NCI-H1436 (cell line): Measurements from ENCODE around the gene MARCHF10.

Source experiments
- DNase-seq: peaks from one replicate; lab custom pipeline; 2025; lab: John Stamatoyannopoulos, UW

MARCHF10 gene

GRCh38 chr17:62821189-62822079 is 13.3 kb upstream of the MARCHF10 start:
- DNase-seq, result no peak

- no peak for DNase-seq
Measured at GRCh38 chr17:62819511-62820221, 11.6 kb upstream of the MARCHF10 start.

DNA sequence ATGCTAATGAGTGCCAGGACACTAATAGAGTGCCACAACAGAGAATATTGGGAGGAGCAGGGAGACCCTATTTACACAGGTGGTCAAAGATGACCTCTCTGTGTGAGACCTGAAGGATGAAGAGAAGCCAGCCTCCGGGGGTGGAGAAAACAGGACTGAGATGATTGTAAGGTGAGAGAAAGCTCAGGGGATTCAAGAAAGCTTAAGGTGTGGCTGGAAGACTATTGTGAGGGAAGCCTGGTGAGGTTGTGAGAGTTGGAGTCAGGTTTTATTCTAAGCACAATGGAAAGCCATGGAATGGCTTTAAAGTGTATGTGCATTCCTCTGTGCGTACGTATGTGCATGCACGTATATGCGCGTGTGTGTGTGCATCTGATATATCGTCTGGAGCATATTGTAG is 10.4 kb upstream of the MARCHF10 start:
- DNase-seq, result no peak

DNA sequence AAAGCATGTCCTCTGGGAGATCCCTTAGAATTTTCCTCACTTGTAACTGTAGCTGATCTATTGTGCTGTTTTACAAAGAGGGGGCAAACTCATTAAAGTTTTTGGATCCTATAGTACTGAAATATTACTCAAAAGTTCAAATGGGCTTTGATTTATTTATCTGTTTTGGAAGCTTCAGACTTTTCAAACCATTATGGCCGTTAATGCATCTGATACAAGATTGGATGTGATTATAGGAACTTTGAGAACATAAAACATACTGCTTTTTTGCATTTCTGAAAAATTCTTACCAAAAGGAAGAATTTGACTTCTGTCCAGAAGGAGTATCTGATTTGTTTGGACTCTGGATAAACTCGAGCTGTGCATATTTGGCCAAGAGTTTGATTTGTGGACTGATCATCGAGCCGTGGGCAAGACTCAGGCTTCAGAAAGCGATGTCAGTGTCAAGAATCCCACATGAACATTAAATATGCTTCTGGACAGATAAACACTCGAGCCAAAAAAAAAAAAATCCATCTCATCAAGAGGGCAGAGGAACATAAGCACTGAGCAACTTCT is 8.2 kb upstream of the MARCHF10 start:
- no peak for DNase-seq

- no peak for DNase-seq
Measured at GRCh38 chr17:62809656-62810055, 1.5 kb upstream of the MARCHF10 start.

DNA sequence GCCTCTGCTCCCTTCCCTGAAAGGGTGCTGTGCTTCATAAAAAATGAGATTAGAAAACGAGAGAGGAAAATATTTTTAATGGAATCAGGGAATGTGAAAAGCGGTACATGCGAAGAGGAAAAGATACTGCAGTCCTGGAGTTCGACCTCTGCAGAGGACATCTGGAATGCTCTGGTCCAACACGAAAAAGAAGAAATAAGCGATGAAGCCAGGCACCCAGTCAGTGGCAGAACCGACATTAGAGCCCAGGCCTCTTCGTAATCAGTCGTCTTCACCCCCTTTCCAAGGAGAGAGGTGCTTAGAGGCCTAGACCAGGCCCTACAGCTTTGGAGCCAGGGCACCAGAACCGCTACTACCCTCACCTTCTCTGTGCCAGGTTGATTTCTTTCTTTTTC is 459 bp upstream of the MARCHF10 start:
- no peak for DNase-seq

DNA sequence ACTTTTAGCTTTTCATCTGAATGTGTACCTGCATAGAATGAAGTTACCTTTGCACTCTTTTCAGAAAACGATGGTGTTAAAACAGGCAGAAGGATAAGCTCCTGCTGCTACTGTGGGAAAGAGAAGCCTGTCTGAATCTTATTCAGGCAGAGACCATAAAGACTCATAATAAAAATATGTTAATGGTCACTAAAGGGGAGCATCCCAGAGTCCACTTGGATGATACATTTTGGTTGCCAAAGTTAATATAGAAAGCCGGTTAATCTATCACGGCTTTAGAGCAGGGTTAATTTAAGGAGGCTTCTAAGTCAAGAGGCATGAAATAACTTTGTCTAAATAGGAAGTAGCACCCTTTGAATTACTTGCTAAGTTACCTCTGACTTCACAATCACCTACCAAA is 2.9 kb downstream of the MARCHF10 start:
- no peak for DNase-seq

DNA sequence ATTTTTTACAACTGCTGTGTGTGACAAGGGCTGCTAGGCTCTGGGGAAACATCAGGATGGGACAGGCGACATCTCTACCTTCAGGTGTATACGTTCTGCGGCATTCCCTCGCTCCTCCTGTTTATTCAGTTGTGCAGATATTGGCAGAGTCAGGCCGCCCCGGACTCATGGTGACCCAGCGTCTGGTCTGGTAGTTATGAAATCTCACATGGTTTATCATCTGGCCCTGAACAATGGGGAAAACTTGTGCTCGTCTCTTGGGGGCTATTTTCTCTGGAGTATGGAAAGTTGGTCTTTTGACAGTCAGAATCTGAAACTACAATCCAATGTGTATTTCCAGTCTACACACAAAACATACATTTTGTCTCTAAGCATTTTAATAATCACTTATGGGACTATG is 3.3 kb downstream of the MARCHF10 start:
- DNase-seq, result no peak

DNA sequence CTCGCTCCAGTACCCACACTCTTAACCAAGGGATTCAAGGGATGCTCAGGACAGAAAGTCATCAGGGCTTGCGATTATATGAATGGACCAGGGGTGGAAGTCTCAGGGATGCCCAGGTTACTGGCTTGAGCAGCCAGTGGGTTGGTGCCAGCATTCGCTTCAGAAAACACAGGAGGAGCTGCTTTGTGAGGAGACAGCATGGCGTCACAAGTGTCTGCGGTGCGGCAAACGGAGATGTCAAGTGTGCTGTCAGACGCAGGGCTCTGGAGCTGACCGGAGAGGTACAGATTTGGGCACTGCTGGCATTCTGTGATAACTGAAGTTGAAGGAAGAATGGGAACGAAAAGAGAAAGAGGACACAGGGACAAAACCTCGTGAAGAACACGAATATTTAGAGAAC is 4.1 kb downstream of the MARCHF10 start:
- no peak for DNase-seq

GRCh38 chr17:62802561-62803205 is 5.4 kb downstream of the MARCHF10 start:
- no peak for DNase-seq

- DNase-seq, result peak; percentile 47
Measured at GRCh38 chr17:62801553-62802114, 6.5 kb downstream of the MARCHF10 start.

- DNase-seq, result no peak
Measured at GRCh38 chr17:62800585-62800984, 7.5 kb downstream of the MARCHF10 start.

DNA sequence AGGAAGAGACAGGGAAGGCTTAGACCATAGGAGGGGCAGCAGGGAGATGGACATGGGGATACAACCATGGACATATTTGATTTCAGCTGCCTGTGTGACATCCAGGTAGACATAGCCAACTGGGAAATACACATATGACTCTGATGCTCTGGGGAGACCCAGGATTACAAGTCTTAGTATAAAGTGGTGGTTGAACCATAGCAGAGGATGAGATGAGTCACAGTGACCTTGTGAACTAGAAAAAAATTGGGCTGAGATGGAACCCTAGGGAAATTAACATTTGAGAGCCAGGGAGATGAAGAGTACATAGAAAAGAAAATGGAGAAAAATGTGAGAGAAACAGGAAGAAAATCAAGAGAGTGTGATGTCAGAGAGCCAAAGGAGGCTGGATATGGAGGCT is 10.2 kb downstream of the MARCHF10 start:
- DNase-seq, result no peak

GRCh38 chr17:62796291-62796690 is 11.8 kb downstream of the MARCHF10 start:
- DNase-seq, result no peak

- no peak for DNase-seq
Measured at GRCh38 chr17:62794666-62794971, 13.5 kb downstream of the MARCHF10 start.

DNA sequence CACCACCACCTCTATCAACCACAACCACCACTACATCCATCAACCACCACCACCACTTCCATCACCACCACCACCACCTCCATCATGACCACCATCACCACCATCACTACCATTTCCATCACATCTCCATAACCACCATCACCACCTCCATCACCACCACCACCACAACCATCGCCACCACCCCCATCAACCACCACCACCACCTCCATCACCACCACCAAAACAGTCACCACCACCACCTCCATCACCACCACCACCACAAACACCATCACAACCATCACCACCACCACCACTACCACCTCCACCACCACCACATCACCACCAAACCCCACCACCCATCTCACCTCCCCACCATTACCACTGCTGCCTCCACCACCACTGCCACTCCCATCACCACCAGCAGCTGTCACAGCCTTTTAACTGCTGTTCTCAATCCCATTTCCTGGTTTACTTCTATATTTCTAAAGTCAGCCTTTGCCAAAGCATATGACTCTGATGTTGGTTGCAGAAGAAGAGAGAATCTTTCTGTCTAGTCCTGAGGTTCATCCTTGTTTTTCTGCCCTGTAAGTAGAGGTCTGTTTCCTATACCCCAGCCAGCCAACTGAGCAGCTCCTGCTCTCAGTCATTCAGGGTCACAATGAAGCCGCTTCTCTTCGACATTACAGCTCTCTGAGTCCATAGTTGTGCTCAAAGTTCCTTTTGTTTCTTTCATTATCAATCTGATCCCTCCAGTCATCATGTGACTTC is 14.0 kb downstream of the MARCHF10 start:
- no peak for DNase-seq

GRCh38 chr17:62792447-62792800 is 15.7 kb downstream of the MARCHF10 start:
- DNase-seq, result no peak

DNA sequence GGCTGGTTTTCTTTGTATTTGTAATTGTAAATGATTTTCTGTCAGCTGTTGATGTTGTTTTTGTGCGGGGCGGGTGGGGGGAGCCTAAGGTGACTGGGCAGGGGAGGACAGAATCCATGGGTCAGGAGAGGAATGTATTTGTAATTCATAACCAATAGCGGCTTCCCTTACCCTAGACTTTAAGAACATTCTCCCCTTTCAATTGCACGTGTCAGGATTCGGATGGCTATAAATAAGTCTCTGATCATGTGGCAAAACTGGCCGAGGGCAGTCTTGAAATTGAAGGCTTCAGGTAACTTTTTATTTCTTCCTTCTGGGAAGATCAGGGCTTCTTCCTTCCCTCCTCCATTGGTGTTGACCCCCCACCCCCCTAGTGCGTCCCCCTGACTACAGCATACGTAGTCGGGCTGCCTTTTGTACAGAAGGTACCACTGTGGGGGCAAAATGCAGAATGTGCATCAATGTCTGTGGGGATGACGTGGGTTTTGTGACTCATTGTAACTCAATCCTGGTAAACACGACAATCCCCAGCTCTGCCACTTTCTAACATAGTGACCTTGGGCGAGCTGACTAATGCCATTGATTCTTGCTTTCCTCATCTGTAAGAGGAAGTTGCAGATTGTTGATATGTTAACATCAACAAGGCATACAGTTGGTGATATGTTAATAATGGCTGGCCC is 16.2 kb downstream of the MARCHF10 start:
- DNase-seq, result no peak

- no peak for DNase-seq
Measured at GRCh38 chr17:62791235-62791734, 16.8 kb downstream of the MARCHF10 start.

GRCh38 chr17:62790564-62790986 is 17.5 kb downstream of the MARCHF10 start:
- no peak for DNase-seq

GRCh38 chr17:62787366-62787765 is 20.7 kb downstream of the MARCHF10 start:
- no peak for DNase-seq
